Measurements from ENCODE around the gene AWAT2. TPM values are rescaled to one million over a fixed set of nuclear protein-coding genes. Genes with fewer than 3 reads are reported as not detected.

AWAT2 gene, protein sequence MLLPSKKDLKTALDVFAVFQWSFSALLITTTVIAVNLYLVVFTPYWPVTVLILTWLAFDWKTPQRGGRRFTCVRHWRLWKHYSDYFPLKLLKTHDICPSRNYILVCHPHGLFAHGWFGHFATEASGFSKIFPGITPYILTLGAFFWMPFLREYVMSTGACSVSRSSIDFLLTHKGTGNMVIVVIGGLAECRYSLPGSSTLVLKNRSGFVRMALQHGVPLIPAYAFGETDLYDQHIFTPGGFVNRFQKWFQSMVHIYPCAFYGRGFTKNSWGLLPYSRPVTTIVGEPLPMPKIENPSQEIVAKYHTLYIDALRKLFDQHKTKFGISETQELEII
- total RNA-seq: not detected

DNA sequence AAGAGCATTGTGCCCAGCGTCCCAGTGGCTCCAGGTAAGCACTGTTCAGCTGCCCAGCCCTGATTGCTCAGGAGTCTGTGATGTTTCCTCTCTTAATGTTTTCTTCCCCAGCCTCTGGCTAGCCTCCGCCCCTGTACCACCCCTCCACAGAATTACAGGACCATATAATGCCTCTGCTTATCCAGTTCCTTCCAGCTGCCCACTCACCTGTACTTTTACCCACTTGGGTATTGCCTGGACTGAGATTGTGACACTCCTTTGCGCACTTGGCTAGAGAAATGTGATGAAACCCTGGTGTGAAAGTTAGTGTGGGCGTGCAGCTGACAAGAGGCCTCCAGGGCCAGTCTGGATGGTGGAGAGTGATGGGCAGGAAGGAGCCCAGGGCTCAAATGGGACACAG is at the start of gene AWAT2:
TSS of gene AWAT2 (minus strand) at position 14 of the 400 bp plus-strand sequence. CDS start at position 8, 6 bp downstream.
- Histone ChIP-seq H3K9me3 (no peaks in the 10 kb centered on the region), H3K27me3 (peaks cover 0 to 53% of the 10 kb centered on the region in 2 donors), H3K36me3 (no peaks in the 10 kb centered on the region), H3K4me3 (no peak within 1 kb of the TSS), H3K4me1 (no peaks in the 10 kb centered on the region), H3K27ac (no peak within 1 kb of the TSS)
- DNase-seq (ENCODE audit: low spot score in 2 of 2): no peak
- TF ChIP-seq POLR2A (IDR thresholded peaks at IDR 0.05) (no peak), POLR2AphosphoS5 (IDR thresholded peaks at IDR 0.05) (no peak)
- TF ChIP-seq, protein P1, sequence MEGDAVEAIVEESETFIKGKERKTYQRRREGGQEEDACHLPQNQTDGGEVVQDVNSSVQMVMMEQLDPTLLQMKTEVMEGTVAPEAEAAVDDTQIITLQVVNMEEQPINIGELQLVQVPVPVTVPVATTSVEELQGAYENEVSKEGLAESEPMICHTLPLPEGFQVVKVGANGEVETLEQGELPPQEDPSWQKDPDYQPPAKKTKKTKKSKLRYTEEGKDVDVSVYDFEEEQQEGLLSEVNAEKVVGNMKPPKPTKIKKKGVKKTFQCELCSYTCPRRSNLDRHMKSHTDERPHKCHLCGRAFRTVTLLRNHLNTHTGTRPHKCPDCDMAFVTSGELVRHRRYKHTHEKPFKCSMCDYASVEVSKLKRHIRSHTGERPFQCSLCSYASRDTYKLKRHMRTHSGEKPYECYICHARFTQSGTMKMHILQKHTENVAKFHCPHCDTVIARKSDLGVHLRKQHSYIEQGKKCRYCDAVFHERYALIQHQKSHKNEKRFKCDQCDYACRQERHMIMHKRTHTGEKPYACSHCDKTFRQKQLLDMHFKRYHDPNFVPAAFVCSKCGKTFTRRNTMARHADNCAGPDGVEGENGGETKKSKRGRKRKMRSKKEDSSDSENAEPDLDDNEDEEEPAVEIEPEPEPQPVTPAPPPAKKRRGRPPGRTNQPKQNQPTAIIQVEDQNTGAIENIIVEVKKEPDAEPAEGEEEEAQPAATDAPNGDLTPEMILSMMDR (IDR thresholded peaks at IDR 0.05): no peak
- intact Hi-C loops (cut with DNase I; ENCODE audit: low total_unique reads): no loop called here

DNA sequence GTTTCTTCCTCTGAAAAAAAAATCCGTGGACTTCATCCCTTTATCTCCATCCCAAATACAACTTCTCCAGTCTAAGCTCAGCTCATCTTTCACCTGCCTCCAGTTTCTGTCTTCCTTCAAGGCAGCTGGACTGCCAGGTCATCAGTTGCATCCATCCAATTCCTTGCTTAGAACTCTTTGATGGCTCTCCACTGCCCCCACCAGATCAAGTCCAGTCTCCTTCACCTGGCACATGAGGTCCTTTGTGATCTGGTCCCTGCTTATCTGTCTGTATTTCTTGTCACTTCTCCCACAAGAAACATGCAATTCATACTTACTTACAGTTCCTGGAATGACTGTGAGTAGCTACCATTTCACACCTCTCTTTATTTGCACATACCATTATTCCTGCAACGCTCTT is 46.3 kb upstream of the AWAT2 start:
- TF ChIP-seq, protein P1 (IDR thresholded peaks at IDR 0.05): no peak
- TF ChIP-seq POLR2A (IDR thresholded peaks at IDR 0.05) (no peak), POLR2AphosphoS5 (IDR thresholded peaks at IDR 0.05) (no peak)
- no peak overlapping the region for H3K4me3 ChIP-seq
- intact Hi-C loops (cut with DNase I; ENCODE audit: low total_unique reads): no loop called here

DNA sequence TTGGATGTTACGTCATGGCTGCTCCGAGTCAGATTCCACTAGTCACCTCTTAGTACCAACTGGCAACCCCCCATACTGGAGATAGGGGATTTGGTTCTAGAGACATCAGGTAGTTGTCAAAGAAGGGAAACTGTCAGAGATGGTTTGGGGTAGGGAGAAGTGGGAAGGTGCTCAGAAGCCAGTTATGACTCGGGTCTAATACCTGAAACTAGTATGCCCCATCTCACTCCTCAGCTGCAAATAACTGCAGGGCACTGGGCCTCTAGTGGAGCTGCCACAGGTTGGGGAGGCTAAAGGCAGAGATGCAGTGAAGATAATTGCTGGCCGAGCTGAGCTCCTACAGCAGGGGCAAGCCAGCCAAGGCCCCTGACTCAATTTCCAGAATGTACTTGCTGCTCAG is 42.5 kb upstream of the AWAT2 start:
- no peaks in the 10 kb centered on the region for H3K4me1 ChIP-seq
- TF ChIP-seq, protein P1 (IDR thresholded peaks at IDR 0.05): no peak
- TF ChIP-seq POLR2A (IDR thresholded peaks at IDR 0.05): no peak
- no peak for TF ChIP-seq POLR2AphosphoS5 (IDR thresholded peaks at IDR 0.05)
- no peaks in the 10 kb centered on the region for H3K36me3 ChIP-seq
- peaks cover 0 to 45% of the 10 kb centered on the region in 2 donors for H3K27me3 ChIP-seq
- H3K9me3 ChIP-seq: no peaks in the 10 kb centered on the region
- no peak for DNase-seq (ENCODE audit: low spot score in 2 of 2)
- no peak overlapping the region for H3K27ac ChIP-seq
- H3K4me3 ChIP-seq: no peak overlapping the region
- intact Hi-C loops (cut with DNase I; ENCODE audit: low total_unique reads): no loop called here

More for the DNA sequence above, 46.3 kb upstream of the AWAT2 start:
- Histone ChIP-seq H3K27ac (no peak overlapping the region), H3K36me3 (no peaks in the 10 kb centered on the region), H3K27me3 (peaks cover 0 to 38% of the 10 kb centered on the region in 2 donors), H3K4me1 (no peaks in the 10 kb centered on the region), H3K9me3 (no peaks in the 10 kb centered on the region)
- DNase-seq (ENCODE audit: low spot score in 2 of 2): no peak

DNA sequence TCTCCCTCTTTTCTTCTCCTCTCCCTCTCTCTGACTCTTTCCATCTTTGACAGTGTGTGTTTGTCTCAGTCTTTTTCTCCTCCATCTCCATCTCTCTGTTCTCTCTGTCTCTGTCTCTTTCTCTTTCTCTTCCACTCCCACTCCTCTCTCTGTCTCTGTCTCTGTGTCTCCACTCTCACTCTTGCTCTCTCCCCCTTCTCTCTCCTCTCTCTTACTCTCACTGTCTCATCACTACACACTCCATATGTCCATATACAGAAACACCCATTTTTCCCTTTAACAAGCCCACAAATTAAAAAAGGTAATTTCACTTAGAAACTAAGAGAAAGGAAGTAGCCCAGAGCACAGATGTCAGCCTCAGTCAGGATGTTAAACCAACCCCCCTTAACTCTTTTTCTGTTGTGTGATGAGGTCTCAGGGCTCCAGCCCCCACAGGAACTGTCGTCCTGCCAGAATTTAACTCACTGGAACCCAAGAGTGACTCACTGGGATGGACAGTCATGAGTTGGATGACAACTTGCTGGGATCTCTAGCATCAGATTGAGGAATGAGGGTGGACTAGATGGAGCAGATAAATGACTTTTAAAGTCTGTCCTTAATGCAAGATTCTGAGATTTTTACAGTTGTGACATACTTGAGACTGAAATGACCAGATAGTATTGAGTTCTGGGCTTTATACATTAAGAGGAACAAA is 40.0 kb upstream of the AWAT2 start:
- H3K27ac ChIP-seq: no peak overlapping the region
- no peaks in the 10 kb centered on the region for H3K9me3 ChIP-seq
- intact Hi-C loops (cut with DNase I; ENCODE audit: low total_unique reads): no loop called here
- no peak for TF ChIP-seq POLR2A (IDR thresholded peaks at IDR 0.05)
- no peak for TF ChIP-seq POLR2AphosphoS5 (IDR thresholded peaks at IDR 0.05)
- TF ChIP-seq, protein P1 (IDR thresholded peaks at IDR 0.05): no peak
- H3K4me1 ChIP-seq: no peaks in the 10 kb centered on the region
- peaks cover 0 to 40% of the 10 kb centered on the region in 2 donors for H3K27me3 ChIP-seq
- no peaks in the 10 kb centered on the region for H3K36me3 ChIP-seq
- DNase-seq (ENCODE audit: low spot score in 2 of 2): no peak
- no peak overlapping the region for H3K4me3 ChIP-seq

DNA sequence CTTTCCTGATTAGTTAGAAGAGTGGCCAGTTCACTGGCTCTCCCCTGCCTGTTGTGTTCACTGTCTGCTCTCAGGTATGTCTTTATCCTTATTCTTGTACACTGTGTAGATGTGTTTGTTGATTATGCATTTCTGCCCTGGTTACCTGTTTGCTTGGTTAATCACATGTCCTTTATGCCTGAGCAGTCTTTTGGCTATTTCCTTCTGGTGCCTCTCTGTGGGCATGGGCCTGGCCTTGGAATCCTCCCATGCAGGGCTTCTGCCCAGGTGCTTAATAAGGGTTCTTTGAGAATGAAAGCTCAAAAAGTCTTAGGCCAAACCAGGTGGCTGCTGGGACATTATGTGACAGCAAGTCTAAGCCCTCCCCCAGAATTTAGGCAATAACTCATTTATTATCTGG is 39.0 kb upstream of the AWAT2 start:
- no peaks in the 10 kb centered on the region for H3K36me3 ChIP-seq
- H3K27me3 ChIP-seq: peaks cover 0 to 50% of the 10 kb centered on the region in 2 donors
- TF ChIP-seq, protein P1 (IDR thresholded peaks at IDR 0.05): no peak
- no peak for TF ChIP-seq POLR2A (IDR thresholded peaks at IDR 0.05)
- no peak for TF ChIP-seq POLR2AphosphoS5 (IDR thresholded peaks at IDR 0.05)
- no peak for DNase-seq (ENCODE audit: low spot score in 2 of 2)
- H3K4me3 ChIP-seq: no peak overlapping the region
- no peak overlapping the region for H3K27ac ChIP-seq
- no peaks in the 10 kb centered on the region for H3K9me3 ChIP-seq
- intact Hi-C loops (cut with DNase I; ENCODE audit: low total_unique reads): no loop called here
- H3K4me1 ChIP-seq: no peaks in the 10 kb centered on the region

All from breast epithelium (tissue), 4 donors.